H1 (cell line): Measurements from ENCODE around the gene C3orf85. TPM values are rescaled to one million over a fixed set of nuclear protein-coding genes. Genes with fewer than 3 reads are reported as not detected.
"Not testable (repeated sequence)": the region's sequence is repeated elsewhere in the genome, so short reads cannot be mapped to it uniquely, and the experiment has no call there.

ENCODE experiments used
- CTCF ChIA-PET: fragments of 300-600 bp; sonication (Branson Sonifier 250); formaldehyde crosslinking; loops from one replicate; lab custom pipeline; 2021; ENCODE audit not compliant: partially characterized antibody; lab: Charles Lee
- POLR2A ChIA-PET: fragments of 300-600 bp; sonication (Branson Sonifier 250); formaldehyde crosslinking; loops from one replicate; lab custom pipeline; 2021; ENCODE audit warnings: inconsistent platforms; ENCODE audit not compliant: partially characterized antibody; lab: Charles Lee
- DNase-seq, 2 experiments: peaks; one replicate each; pipeline versions ENCODE4 v3.0.0 to v3.0.0-alpha.2; 2010 to 2022; ENCODE audit warnings: low spot score in 2 of 2, low read depth in 1 of 2, mixed read lengths in 1 of 2
- FAIRE-seq: peaks from 2 replicates; lab custom pipeline; 2011; peaks lifted over from hg19 to GRCh38; lab: Jason Lieb, UNC
- H2AFZ ChIP-seq: 2 replicates; pipeline ENCODE4 v1.8.1; 2012; ENCODE audit warnings: low read length, inconsistent platforms
- H2AK5ac ChIP-seq: 2 replicates; pipeline ENCODE4 v1.6.1; 2013; ENCODE audit warnings: low read depth, low read length
- H2BK120ac ChIP-seq: replicated peaks from 2 replicates; pipeline ENCODE3; 2013; ENCODE audit warnings: low read depth, low read length, inconsistent platforms
- H2BK12ac ChIP-seq: 2 replicates; pipeline ENCODE4 v1.6.1; 2013; ENCODE audit warnings: low read depth, low read length
- H2BK15ac ChIP-seq: 2 replicates; pipeline ENCODE4 v1.6.1; 2013; ENCODE audit warnings: low read length
- H2BK20ac ChIP-seq: 2 replicates; pipeline ENCODE4 v1.6.1; 2013; ENCODE audit warnings: low read length
- H2BK5ac ChIP-seq: 2 replicates; pipeline ENCODE4 v1.6.1; 2013; ENCODE audit warnings: low read depth, low read length
- H3K14ac ChIP-seq: 2 replicates; pipeline ENCODE4 v1.6.1; 2013; ENCODE audit warnings: inconsistent platforms; ENCODE audit not compliant: insufficient read length
- H3K18ac ChIP-seq: 2 replicates; pipeline ENCODE4 v1.6.1; 2013; ENCODE audit warnings: low read length; ENCODE audit errors: extremely low read depth
- H3K23ac ChIP-seq: 2 replicates; pipeline ENCODE4 v1.6.1; 2013; ENCODE audit warnings: inconsistent platforms; ENCODE audit not compliant: insufficient read length
- H3K23me2 ChIP-seq: 2 replicates; pipeline ENCODE4 v1.6.1; 2013; ENCODE audit warnings: low read depth, low read length
- H3K27ac ChIP-seq: 2 replicates; pipeline ENCODE4 v1.6.1; 2011; ENCODE audit warnings: low read depth, low read length, inconsistent platforms
- H3K27me3 ChIP-seq, 4 experiments: replicated peaks in 1 of 4; 1 replicate in 1 of 4; 2 replicates in 3 of 4; pipeline versions ENCODE4 v1.6.1 to v1.8.1; 2011 to 2013; ENCODE audit warnings: low read length in 3 of 4, mild to moderate bottlenecking in 3 of 4, inconsistent platforms in 2 of 4, mixed read lengths in 2 of 4, moderate library complexity in 1 of 4; ENCODE audit not compliant: control insufficient read depth in 3 of 4, insufficient read depth in 3 of 4; ENCODE audit errors: extremely low read depth in 1 of 4
- H3K36me3 ChIP-seq, 4 experiments: 2 replicates each; pipeline versions ENCODE4 v1.6.1 to v1.8.1; 2011 to 2013; ENCODE audit warnings: mild to moderate bottlenecking in 4 of 4, low read length in 3 of 4, moderate library complexity in 2 of 4, control low read depth in 1 of 4, inconsistent platforms in 1 of 4; ENCODE audit not compliant: insufficient read depth in 4 of 4, control insufficient read depth in 2 of 4
- H3K4ac ChIP-seq: replicated peaks from 2 replicates; pipeline ENCODE3; 2013; ENCODE audit warnings: low read length, low read depth, mixed read lengths, inconsistent platforms; ENCODE audit not compliant: insufficient read length
- H3K4me1 ChIP-seq, 4 experiments: replicated peaks in 1 of 4; 1 replicate in 1 of 4; 2 replicates in 3 of 4; pipeline versions ENCODE4 v1.6.1 to v1.8.1; 2011 to 2013; ENCODE audit warnings: low read length in 3 of 4, inconsistent platforms in 2 of 4, mixed read lengths in 1 of 4; ENCODE audit not compliant: insufficient read depth in 4 of 4, control insufficient read depth in 3 of 4
- H3K4me2 ChIP-seq, 2 experiments: 2 replicates each; pipeline versions ENCODE4 v1.6.1 to v1.8.1; 2011 to 2013; ENCODE audit warnings: low read depth in 2 of 2, low read length in 2 of 2, control low read depth in 1 of 2, inconsistent platforms in 1 of 2, mild to moderate bottlenecking in 1 of 2; ENCODE audit not compliant: insufficient read depth in 1 of 2
- H3K4me3 ChIP-seq, 4 experiments: fragments of 200-600, 300-600 bp in 1 of 4; sonication (generic), shearing (Covaris generic), sonication (Bioruptor Twin) in 1 of 4; 2 replicates each; pipeline versions ENCODE4 v1.5.1 to v1.8.1; 2011 to 2016; ENCODE audit warnings: low read length in 4 of 4, low read depth in 3 of 4, control low read depth in 2 of 4, inconsistent platforms in 2 of 4, mild to moderate bottlenecking in 2 of 4, mixed read lengths in 1 of 4, moderate library complexity in 1 of 4; ENCODE audit not compliant: insufficient read depth in 2 of 4; ENCODE audit errors: extremely low read depth in 1 of 4
- H3K56ac ChIP-seq: replicated peaks from 2 replicates; pipeline ENCODE3; 2013; ENCODE audit warnings: low read depth, mild to moderate bottlenecking, mixed read lengths, low read length, inconsistent platforms; ENCODE audit not compliant: insufficient read length
- H3K79me1 ChIP-seq: 2 replicates; pipeline ENCODE4 v1.6.1; 2013; ENCODE audit warnings: low read depth, low read length, control low read depth
- H3K79me2 ChIP-seq, 2 experiments: 2 replicates each; pipeline versions ENCODE4 v1.6.1 to v1.8.1; 2012 to 2013; ENCODE audit warnings: low read length in 2 of 2, mild to moderate bottlenecking in 2 of 2, inconsistent platforms in 1 of 2; ENCODE audit not compliant: insufficient read depth in 2 of 2, control insufficient read depth in 1 of 2
- H3K9ac ChIP-seq, 4 experiments: replicated peaks in 1 of 4; 1 replicate in 1 of 4; 2 replicates in 3 of 4; pipeline versions ENCODE4 v1.6.1 to v1.8.1; 2011 to 2013; ENCODE audit warnings: low read depth in 3 of 4, low read length in 3 of 4, control low read depth in 2 of 4, mild to moderate bottlenecking in 2 of 4, moderate library complexity in 2 of 4, inconsistent platforms in 1 of 4; ENCODE audit errors: extremely low read depth in 1 of 4
- H3K9me3 ChIP-seq, 2 experiments: 2 replicates each; pipeline versions ENCODE4 v1.6.1 to v1.8.1; 2012 to 2013; ENCODE audit warnings: mild to moderate bottlenecking in 2 of 2, moderate library complexity in 2 of 2, control low read depth in 1 of 2, inconsistent platforms in 1 of 2, low read depth in 1 of 2, low read length in 1 of 2, mixed read lengths in 1 of 2; ENCODE audit not compliant: insufficient read depth in 2 of 2
- H4K20me1 ChIP-seq, 2 experiments: replicated peaks in 1 of 2; 2 replicates each; pipeline versions ENCODE3 to v1.8.1; 2011 to 2013; ENCODE audit warnings: inconsistent platforms in 2 of 2, low read length in 2 of 2, mild to moderate bottlenecking in 1 of 2; ENCODE audit not compliant: insufficient read depth in 2 of 2, control insufficient read depth in 1 of 2
- H4K5ac ChIP-seq: 2 replicates; pipeline ENCODE4 v1.6.1; 2013; ENCODE audit warnings: low read length, low read depth, mixed read lengths, inconsistent platforms; ENCODE audit not compliant: insufficient read length
- H4K8ac ChIP-seq: 2 replicates; pipeline ENCODE4 v1.8.0; 2013; ENCODE audit warnings: mild to moderate bottlenecking, moderate library complexity, low read length, inconsistent platforms; ENCODE audit not compliant: insufficient read depth; ENCODE audit errors: extremely low read depth
- H4K91ac ChIP-seq: replicated peaks from 2 replicates; pipeline ENCODE3; 2013; ENCODE audit warnings: low read length, mixed read lengths, inconsistent platforms; ENCODE audit not compliant: insufficient read length
- WGBS, 2 experiments: shearing (Covaris generic) in 1 of 2; methylation state at CpG; one replicate each; pipeline versions ENCODE4 v1.1.6 to v1.1.7; 2013 to 2015; ENCODE audit warnings: low lambda C conversion rate in 2 of 2, mixed read lengths in 2 of 2, inconsistent platforms in 1 of 2, low coverage in 1 of 2, missing lambda C conversion rate in 1 of 2; ENCODE audit not compliant: insufficient replicate concordance in 2 of 2, insufficient coverage in 1 of 2, insufficient read length in 1 of 2; ENCODE audit errors: extremely low coverage in 1 of 2, missing lambda C conversion rate in 1 of 2; 5-methylcytosine and 5-hydroxymethylcytosine counted together
- polyA plus RNA-seq, 7 experiments: library from polyadenylated mRNA; depleted of rRNA in 3 of 7; stranded (reverse) in 5 of 7; unstranded in 2 of 7; fragments of >200 nt in 5 of 7; fragments of 200-250 nt in 2 of 7; gene quantifications; 1 replicate in 5 of 7; 2 replicates in 1 of 7; 4 replicates in 1 of 7; pipeline versions ENCODE4 v1.2.1 to v1.2.3, GENCODE V29; 2011 to 2013; ENCODE audit warnings: missing spikeins in 2 of 7, mixed read lengths in 2 of 7
- total RNA-seq: library from RNA; stranded (reverse); fragmentation: NEBNext Ultra II Directional; extraction: Animal tissue kit (Norgen Biotek cat#: 25700); gene quantifications from 2 replicates; pipeline ENCODE4 v1.2.1, GENCODE V29; 2021

The C3orf85 gene
- total and polyA plus RNA-seq, 2 of the 8 experiments (the other 6 are each of a cell fraction or from before 2014, with no cell fraction given) = not detected

DNA sequence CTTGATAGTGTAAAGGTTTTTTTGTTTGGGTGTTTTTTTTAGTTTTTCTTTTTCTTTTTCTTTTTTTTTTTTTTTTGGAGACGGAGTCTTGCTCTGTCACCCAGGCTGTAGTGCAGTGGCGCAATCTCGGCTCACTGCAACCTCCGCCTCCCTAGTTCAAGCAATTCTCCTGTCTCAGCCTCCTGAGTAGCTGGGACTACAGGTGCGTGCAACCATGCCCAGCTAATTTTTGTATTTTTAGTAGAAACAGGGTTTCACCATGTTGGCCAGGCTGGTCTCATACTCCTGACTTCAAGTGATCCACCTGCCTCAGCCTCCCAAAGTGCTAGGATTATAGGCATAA is 3.1 kb upstream of the C3orf85 start:
- not testable (repeated sequence) for H3K23me2 ChIP-seq, H3K4me2 ChIP-seq, H2BK15ac ChIP-seq, H3K79me1 ChIP-seq, H4K20me1 ChIP-seq, H3K9ac ChIP-seq, H4K91ac ChIP-seq, H2AFZ ChIP-seq, H2BK120ac ChIP-seq, H2BK20ac ChIP-seq, H3K23ac ChIP-seq, H2AK5ac ChIP-seq, H2BK5ac ChIP-seq, H3K79me2 ChIP-seq, H4K5ac ChIP-seq, H3K14ac ChIP-seq, H3K18ac ChIP-seq, H4K8ac ChIP-seq, H3K4me1 ChIP-seq, DNase-seq, H3K9me3 ChIP-seq, H2BK12ac ChIP-seq, H3K56ac ChIP-seq, H3K4me3 ChIP-seq, H3K27ac ChIP-seq, FAIRE-seq, H3K4ac ChIP-seq, H3K27me3 ChIP-seq, H3K36me3 ChIP-seq
- WGBS, 2 experiments = 100% methylated on average over 1 of the region's 5 CpGs; no CpG with 5 or more reads in 1 of the 2 experiments
- CTCF ChIA-PET = interaction anchor here (0.7 to 1.6 kb wide), 2 partner anchors 51 to 169 kb away, joined by 3 to 5 read pairs; no protein-coding TSS in a partner anchor
- POLR2A ChIA-PET = interaction anchor here (0.6 kb wide), 1 partner anchor 242 kb away, joined by 4 read pairs; no protein-coding TSS in a partner anchor
